SK-N-SH treated with all-trans-retinoic acid at 6 μM for 48 hours (cell line): ENCODE data around the gene S100A8.

Source experiments
- ATAC-seq: fragments of 200-7000 bp; cut with Tn5 transposase; 3 replicates; pipeline ENCODE4 v1.9.1; 2020; ENCODE audit warnings: mild to moderate bottlenecking, moderate library complexity
- ARNTL ChIP-seq: fragments of 450-650 bp; formaldehyde crosslinking; IDR thresholded peaks from 2 replicates; pipeline ENCODE4 v1.5.0; 2020; ENCODE audit warnings: low read depth, mild to moderate bottlenecking, moderate library complexity, borderline replicate concordance
- BACH2 ChIP-seq: fragments of 250-450 bp; sonication (Bioruptor Pico); IDR thresholded peaks from 2 replicates; pipeline ENCODE4 v1.9.0; 2021; ENCODE audit warnings: mild to moderate bottlenecking, borderline replicate concordance
- CSDC2 ChIP-seq: fragments of 250-450 bp; sonication (Bioruptor Pico); IDR thresholded peaks from 2 replicates; pipeline ENCODE4 v1.5.0; 2020; ENCODE audit warnings: mild to moderate bottlenecking, moderate library complexity
- CSRNP3 ChIP-seq: fragments of 250-450 bp; sonication (Bioruptor Pico); IDR thresholded peaks from 2 replicates; pipeline ENCODE4 v1.5.1; 2021; ENCODE audit warnings: mild to moderate bottlenecking, moderate library complexity
- ESRRG ChIP-seq: fragments of 250-450 bp; sonication (Bioruptor Pico); IDR thresholded peaks from 2 replicates; pipeline ENCODE4 v1.6.1; 2021; ENCODE audit warnings: mild to moderate bottlenecking
- GLIS3 ChIP-seq: fragments of 250-450 bp; sonication (Bioruptor Pico); IDR thresholded peaks from 2 replicates; pipeline ENCODE4 v1.5.0; 2020; ENCODE audit warnings: mild to moderate bottlenecking, moderate library complexity
- ISL1 ChIP-seq: fragments of 250-450 bp; sonication (Bioruptor Pico); IDR thresholded peaks from 2 replicates; pipeline ENCODE4 v2.1.2; 2022; ENCODE audit warnings: mild to moderate bottlenecking, moderate library complexity
- OSR1 ChIP-seq: fragments of 250-450 bp; sonication (Bioruptor Pico); IDR thresholded peaks from 2 replicates; pipeline ENCODE4 v1.8.0; 2022; ENCODE audit warnings: moderate library complexity, mild to moderate bottlenecking, inconsistent platforms
- PATZ1 ChIP-seq: fragments of 250-450 bp; sonication (Bioruptor Pico); IDR thresholded peaks from 2 replicates; pipeline ENCODE4 v1.8.0; 2020; ENCODE audit warnings: mild to moderate bottlenecking, moderate library complexity, borderline replicate concordance
- RARB ChIP-seq: fragments of 250-450 bp; sonication (Bioruptor Pico); IDR thresholded peaks from 2 replicates; pipeline ENCODE4 v1.8.0; 2021; ENCODE audit warnings: mild to moderate bottlenecking, moderate library complexity
- SNAI2 ChIP-seq: fragments of 250-450 bp; sonication (Bioruptor Pico); IDR thresholded peaks from 2 replicates; pipeline ENCODE4 v1.5.0; 2020; ENCODE audit warnings: mild to moderate bottlenecking, moderate library complexity
- TCF4 ChIP-seq: fragments of 250-450 bp; sonication (Bioruptor Pico); IDR thresholded peaks from 2 replicates; pipeline ENCODE4 v1.8.0; 2021; ENCODE audit warnings: mild to moderate bottlenecking, moderate library complexity, borderline replicate concordance
- TOX ChIP-seq: fragments of 250-450 bp; sonication (Bioruptor Pico); IDR thresholded peaks from 2 replicates; pipeline ENCODE4 v1.8.0; 2021; ENCODE audit warnings: mild to moderate bottlenecking, moderate library complexity, borderline replicate concordance
- TSHZ2 ChIP-seq: fragments of 250-450 bp; sonication (Bioruptor Pico); IDR thresholded peaks from 2 replicates; pipeline ENCODE4 v1.5.0; 2020; ENCODE audit warnings: mild to moderate bottlenecking, moderate library complexity
- ZC3H10 ChIP-seq: fragments of 250-450 bp; sonication (Bioruptor Pico); IDR thresholded peaks from 2 replicates; pipeline ENCODE4 v1.5.1; 2021; ENCODE audit warnings: mild to moderate bottlenecking, moderate library complexity
- ZFP3 ChIP-seq: fragments of 250-450 bp; sonication (Bioruptor Pico); IDR thresholded peaks from 2 replicates; pipeline ENCODE4 v1.5.0; 2020; ENCODE audit warnings: mild to moderate bottlenecking, moderate library complexity
- ZFP30 ChIP-seq: fragments of 450-650 bp; formaldehyde crosslinking; IDR thresholded peaks from 2 replicates; pipeline ENCODE4 v1.5.0; 2022; ENCODE audit warnings: mild to moderate bottlenecking, moderate library complexity
- ZNF565 ChIP-seq: fragments of 450-650 bp; formaldehyde crosslinking; conservative IDR thresholded peaks from 2 replicates; pipeline ENCODE4 v1.5.0; 2020; ENCODE audit warnings: low read depth, mild to moderate bottlenecking, moderate library complexity
- ZNF70 ChIP-seq: fragments of 450-650 bp; formaldehyde crosslinking; IDR thresholded peaks from 2 replicates; pipeline ENCODE4 v1.5.0; 2020; ENCODE audit warnings: mild to moderate bottlenecking, moderate library complexity
- ZNF8 ChIP-seq: fragments of 450-650 bp; formaldehyde crosslinking; IDR thresholded peaks from 2 replicates; pipeline ENCODE4 v1.5.0; 2020; ENCODE audit warnings: mild to moderate bottlenecking, moderate library complexity
- TF ChIP-seq, protein P1 (sequence below): fragments of 250-450 bp; sonication (Bioruptor Pico); IDR thresholded peaks from 2 replicates; pipeline ENCODE4 v1.8.0; 2021; ENCODE audit warnings: low read depth, mild to moderate bottlenecking, moderate library complexity, borderline replicate concordance

Gene S100A8

DNA sequence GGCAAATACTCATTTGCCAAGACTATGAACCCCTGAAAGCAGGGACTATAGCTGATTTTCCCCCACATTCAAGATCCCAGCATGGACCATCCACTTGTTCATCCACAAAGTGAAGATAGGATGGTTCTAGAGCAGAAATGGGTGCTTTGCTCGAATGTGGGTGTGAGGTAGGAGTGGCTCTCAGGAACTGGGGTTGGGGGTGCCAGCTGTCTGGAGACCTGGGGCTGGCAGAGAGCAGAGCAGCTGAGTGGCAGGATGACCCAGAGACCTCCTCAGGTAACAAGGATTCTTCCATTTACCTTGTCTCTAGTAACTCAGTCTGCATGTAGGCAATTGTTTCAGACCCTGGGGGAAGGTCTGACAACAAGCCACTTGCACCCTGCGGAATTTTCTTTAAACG lies 27.2 kb downstream of the S100A8 start:
- no peak for ATAC-seq
- TF ChIP-seq PATZ1 (no peak), TOX (CRISPR knock-in tag) (no peak), BACH2 (CRISPR knock-in tag) (no peak), ZC3H10 (CRISPR knock-in tag) (no peak), ZNF8 (CRISPR knock-in tag) (no peak), ESRRG (CRISPR knock-in tag) (no peak), CSRNP3 (CRISPR knock-in tag) (no peak), ZFP30 (CRISPR knock-in tag) (no peak), ISL1 (CRISPR knock-in tag) (no peak), TSHZ2 (CRISPR knock-in tag) (no peak), ARNTL (CRISPR knock-in tag) (no peak), TCF4 (CRISPR knock-in tag) (no peak), GLIS3 (CRISPR knock-in tag) (no peak)

DNA sequence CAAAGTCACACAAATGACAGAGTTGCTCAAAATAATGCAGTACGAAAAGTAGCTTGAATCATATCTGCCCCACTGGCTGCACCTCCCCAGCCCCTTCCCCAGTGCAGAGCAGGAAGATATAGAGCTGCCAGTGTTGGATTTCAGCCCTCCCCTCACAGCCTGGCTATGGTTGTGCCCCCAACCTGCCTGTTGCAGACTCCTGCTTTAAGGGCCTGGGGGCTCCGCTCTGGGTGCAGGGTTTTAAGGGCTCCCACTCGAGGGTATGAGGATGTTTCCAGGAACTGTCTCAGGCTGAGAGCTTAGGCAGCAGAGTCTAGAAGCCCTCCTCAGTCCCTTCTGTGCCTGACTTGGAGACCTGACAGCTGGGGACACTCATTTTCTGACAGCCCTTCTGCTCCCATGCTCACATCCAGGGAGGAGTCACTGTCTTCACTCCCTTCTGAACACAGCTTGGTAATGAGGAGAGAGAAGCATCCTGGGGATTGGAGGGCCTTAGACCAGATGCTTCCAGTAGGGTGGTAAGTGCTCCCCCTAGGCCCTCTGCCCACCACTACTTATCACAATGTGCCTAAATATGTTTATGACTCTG lies 28.6 kb downstream of the S100A8 start:
- TF ChIP-seq BACH2 (CRISPR knock-in tag) (no peak), ZFP30 (CRISPR knock-in tag) (no peak), GLIS3 (CRISPR knock-in tag) (no peak), CSDC2 (CRISPR knock-in tag) (no peak), CSRNP3 (CRISPR knock-in tag) (no peak), ZNF565 (CRISPR knock-in tag) (no peak), PATZ1 (no peak), ZFP3 (CRISPR knock-in tag) (no peak), OSR1 (no peak), ISL1 (CRISPR knock-in tag) (no peak), RARB (CRISPR knock-in tag) (no peak), SNAI2 (no peak), TOX (CRISPR knock-in tag) (no peak), ZNF70 (CRISPR knock-in tag) (no peak)
- TF ChIP-seq, protein P1, sequence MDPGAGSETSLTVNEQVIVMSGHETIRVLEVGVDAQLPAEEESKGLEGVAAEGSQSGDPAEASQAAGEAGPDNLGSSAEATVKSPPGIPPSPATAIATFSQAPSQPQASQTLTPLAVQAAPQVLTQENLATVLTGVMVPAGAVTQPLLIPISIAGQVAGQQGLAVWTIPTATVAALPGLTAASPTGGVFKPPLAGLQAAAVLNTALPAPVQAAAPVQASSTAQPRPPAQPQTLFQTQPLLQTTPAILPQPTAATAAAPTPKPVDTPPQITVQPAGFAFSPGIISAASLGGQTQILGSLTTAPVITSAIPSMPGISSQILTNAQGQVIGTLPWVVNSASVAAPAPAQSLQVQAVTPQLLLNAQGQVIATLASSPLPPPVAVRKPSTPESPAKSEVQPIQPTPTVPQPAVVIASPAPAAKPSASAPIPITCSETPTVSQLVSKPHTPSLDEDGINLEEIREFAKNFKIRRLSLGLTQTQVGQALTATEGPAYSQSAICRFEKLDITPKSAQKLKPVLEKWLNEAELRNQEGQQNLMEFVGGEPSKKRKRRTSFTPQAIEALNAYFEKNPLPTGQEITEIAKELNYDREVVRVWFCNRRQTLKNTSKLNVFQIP (CRISPR knock-in tag) = no peak

More for the DNA sequence above, 28.6 kb downstream of the S100A8 start:
- no peak for ATAC-seq
